Left renal pelvis (tissue), 4 donors: Measurements from ENCODE around the gene IGSF9. TPM values are rescaled to one million over a fixed set of nuclear protein-coding genes. Genes with fewer than 3 reads are reported as not detected.

Experiments
- DNase-seq, 4 donors: peaks; one replicate each; pipeline ENCODE4 v3.0.0-alpha.2; 2013; ENCODE audit warnings: low read depth in 4 of 4, low spot score in 3 of 4
- polyA plus RNA-seq, 4 donors: library from polyadenylated mRNA; unstranded; fragments of 120-200 nt; gene quantifications; one replicate each; pipeline ENCODE4 v1.2.1, GENCODE V29; 2013; ENCODE audit not compliant: insufficient read length in 4 of 4

The IGSF9 gene
- polyA plus RNA-seq, 4 donors = 8.1 to 25.4 (median 13.2) TPM

DNA sequence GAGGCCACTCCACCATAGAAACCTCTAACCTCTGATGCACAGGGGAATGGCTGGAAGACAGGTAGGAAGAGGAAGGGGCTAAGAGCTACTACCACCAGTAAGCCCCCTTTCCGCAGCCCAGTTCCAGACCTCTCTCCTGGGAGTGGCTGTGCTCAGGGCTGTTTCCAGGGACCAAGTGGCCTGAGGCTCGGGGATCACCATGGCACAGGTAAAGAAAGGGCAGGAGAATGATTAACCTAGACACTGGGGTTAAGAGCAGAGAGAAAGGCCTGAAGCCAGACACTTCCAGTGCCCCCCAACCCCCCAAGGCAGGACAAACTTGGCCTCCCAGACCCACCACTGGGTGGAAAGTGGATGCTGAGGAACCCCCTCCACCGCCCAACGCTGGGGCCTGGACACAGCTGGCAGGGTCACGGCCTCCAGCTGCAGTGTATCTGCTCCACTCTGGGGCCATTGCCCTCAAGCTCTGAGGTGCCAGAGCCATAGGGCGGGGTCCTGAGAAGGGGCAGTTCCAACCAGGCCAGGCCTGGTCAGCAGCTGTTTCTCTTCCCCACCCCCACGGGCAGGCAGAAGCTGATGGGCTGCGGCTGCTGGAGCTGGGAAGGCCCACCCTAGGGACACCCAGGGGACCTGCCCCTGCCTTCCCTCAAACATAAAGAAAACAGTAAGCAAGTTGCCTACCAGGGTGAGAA, 22.8 kb downstream of the IGSF9 start:
- DNase-seq = no peak

DNA sequence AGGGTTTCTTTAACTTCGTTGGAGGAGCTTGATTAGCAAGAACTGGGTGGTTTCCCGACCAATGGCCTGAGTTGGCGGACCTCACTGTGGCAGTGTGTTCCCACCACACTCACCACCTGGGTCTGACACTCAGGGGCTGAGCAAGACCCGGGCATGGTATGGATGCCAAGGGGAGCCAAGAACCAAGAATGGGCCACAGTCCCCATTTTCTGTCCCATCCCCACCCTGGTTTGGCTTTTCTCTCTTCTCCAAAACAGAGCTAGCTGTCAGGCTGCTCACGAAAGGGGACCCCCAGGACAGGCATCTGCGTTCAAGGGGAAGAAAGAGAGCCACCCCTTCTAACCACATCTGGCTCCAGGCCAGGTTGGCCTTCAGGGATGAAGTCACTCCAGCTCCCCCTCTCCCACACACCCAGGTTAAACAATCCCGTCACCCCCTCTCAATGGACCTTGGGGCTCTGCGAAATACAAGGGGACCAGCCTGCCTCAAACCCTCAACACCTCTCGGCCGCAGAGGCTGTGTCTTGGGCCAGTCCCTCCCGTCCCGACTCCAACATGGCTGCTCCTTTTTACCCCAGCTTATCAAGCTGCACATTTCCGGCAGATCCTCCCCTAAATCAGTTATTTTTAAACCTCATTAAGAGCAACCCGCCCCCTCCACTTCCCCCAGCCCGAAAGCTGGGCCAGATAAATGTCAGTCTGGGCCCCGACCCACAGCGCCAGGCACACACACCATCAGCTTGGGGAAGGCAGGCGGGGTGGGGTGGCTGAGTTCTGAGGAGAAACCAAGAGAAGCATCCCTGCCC, 23.5 kb downstream of the IGSF9 start:
- no peak for DNase-seq

DNA sequence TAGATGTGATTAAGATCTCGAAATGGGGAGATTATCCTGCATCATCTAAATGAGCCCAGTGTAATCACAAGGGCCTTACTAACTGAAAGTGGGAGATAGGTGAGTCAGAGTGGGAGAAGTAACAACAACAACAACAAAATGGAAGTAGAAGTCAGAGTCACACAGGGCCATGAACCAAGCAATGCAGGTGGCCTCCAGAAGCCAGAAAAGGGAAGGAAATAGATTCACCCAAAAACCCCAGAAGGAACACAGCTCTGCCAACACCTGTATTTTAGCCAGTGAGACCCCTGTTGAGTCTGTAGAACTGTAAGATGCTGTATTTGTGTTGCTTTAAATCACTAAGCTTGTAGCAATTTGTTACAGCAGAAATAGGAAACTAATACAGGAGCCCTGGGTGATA, 24.2 kb downstream of the IGSF9 start:
- DNase-seq = no peak

GRCh38 chr1:159920651-159921050, 24.8 kb downstream of the IGSF9 start:
- no peak for DNase-seq

GRCh38 chr1:159920202-159920601, 25.2 kb downstream of the IGSF9 start:
- DNase-seq = no peak

- DNase-seq = no peak
These were observed 26.1 kb downstream of the IGSF9 start for GRCh38 chr1:159919236-159919865.

DNA sequence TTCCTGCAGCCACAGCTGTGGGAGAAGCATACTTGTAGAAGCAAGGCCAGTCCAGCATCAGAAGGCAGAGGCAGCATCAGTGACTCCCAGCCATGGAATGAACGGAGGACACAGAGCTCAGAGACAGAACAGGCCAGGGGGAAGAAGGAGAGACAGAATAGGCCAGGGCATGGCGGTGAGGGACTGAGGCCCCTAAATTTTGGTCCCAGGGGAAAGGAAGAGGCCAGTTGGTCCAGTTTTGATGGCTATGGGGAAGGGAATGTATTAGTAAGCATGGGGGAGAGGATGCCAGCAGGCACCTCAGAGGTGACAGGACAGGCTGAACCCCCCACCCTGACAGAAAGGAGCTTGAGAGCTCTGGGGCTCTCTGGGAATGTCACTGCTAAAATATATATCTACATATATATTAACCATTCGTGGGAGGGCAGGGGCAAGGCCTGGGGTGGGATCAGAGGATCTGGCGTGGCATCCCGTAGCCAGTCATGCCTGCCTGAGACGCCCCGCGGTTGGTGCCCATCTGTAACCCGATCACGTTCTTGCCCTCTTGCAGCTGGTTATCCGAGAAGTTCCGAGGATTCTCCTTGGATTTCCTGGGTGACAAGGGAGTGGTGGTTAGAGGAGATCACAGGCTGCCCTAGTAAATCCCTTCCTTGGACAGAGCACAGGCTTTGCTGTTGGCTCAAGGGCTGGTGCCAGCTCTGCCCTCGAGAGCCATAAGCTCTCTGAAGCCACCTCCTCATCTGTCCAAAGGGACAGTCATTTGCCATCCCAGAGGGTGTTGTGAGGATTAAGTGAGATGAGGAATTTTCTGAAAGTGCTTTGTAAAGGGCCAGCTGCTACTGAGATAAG, 26.8 kb downstream of the IGSF9 start:
- DNase-seq = no peak

DNA sequence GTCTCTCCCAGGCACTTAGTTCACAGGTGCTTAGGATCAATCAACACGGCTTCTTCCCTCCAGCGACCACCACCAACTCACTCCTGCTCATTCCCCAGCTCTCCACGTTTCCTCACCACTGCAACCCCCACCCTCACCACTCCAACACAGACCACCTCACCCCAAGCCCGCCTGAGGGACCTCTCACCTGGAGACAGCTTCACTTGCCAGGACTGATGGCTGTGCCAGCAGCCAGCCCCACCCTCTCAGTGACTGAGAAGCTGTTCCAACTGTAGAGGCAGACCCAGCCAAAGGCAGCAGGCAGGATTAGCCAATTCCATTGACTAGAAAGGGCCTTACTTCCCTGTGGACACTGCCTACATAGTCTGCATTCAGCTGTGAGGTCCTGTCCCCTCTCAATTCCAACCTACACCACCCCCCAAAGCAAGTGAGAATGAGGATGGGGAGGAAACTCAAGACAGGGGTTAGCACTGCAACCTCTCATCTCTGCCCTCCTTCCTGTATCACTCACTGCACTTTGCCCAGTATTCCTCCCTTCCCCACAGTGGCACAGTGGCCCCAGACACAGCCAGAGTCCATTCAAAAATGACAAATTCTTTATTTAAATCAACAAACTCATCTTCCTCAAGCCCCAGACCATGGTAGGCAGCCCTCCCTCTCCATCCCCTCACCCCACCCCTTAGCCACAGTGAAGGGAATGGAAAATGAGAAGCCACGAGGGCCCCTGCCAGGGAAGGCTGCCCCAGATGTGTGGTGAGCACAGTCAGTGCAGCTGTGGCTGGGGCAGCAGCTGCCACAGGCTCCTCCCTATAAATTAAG, 27.7 kb downstream of the IGSF9 start:
- no peak for DNase-seq

GRCh38 chr1:159916242-159917051, 29.0 kb downstream of the IGSF9 start:
- no peak for DNase-seq

GRCh38 chr1:159915571-159916241, 29.7 kb downstream of the IGSF9 start:
- DNase-seq = no peak

DNA sequence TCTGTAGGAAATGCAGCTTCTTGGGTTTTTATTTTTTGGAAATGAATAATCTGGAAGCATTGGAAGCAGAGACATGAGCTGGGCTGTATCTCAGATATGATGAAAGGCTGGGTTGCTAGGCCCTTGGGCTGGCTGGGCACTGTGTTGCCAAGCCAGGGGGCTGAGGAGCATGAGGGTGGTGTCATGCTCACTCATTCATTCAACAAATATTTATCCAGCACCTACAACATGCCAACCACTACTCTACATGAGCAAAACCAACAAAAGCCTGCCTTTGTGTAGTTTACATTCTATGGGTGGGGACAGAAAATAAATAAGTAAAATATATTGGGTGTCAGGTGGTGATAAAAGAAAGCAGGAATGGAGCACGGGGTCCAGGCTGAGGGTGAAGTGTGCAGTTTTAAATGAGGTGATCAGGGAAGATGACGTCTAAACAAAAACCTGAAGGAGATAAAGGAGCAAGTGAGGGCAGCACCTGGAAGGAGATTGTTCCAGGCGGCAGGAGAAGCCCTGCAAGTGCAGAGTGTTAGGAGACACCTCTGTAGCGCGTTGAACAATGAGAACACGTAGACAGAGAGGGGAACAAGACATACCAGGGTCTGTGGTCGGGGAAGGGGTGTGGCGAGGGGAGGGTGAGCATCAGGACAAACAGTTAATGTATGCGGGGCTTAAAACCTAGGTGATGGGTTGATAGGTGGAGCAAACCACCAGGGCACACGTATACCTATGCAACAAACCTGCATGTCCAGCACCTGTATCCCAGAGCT, 31.0 kb downstream of the IGSF9 start:
- no peak for DNase-seq

DNA sequence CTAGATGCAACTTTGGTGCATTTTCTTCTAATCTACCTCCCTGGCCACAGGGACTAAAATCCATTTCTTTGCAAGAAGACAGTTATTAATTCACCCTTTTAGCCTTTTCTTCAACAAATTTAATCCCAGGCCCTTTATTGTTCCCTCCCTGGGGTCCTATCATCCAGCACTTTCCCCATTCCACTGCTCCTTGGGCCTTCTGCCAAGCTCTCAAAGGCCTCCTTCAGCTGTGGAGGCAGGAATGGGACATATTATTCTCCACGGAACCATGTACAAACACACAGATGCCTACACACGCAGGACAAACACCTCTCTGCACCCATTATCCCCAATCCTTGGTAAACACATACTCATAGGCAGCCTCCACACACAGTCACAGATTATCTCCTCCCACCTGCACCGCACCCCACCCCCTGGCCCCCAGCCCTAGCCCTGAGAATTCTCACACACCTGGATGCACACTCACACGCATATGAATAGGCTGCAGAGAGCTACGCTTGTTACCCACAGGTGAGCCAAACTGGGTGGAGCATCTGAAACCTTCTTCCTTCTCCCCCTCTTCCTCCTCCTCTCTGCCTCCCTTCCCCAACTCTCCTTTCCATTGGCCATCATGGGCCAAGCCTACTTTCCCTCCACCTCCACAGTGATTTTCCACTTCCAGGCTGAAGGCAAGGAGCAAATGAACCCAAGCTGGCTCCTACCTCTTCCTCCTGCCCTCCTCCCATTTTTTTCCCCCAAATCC, 31.8 kb downstream of the IGSF9 start:
- DNase-seq = no peak

- DNase-seq = no peak
These were observed 33.9 kb downstream of the IGSF9 start for GRCh38 chr1:159911326-159912070.

- DNase-seq = no peak
These were observed 37.1 kb downstream of the IGSF9 start for GRCh38 chr1:159908031-159908940.

DNA sequence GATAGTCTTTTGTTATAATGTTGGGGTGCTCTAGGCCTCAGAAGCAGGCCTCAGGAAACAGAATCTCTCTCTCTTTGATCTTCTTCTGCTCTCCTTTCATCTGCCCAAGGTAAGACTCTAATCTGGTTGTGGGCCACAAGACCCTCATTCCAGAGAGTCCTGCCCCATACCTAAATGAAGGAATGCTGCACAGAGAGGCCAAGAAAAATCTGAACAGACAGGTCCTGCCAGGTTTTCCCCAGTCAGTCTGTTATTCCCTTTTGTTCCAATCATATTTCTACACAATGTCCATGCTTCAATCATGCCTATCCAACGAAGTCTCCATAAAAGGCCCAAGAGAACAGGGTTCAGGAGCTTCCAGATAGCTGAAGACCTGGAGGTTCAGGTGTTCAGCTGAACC, 38.5 kb downstream of the IGSF9 start:
- DNase-seq = no peak
